ENCODE measurements around the gene KIF26A.

The KIF26A gene

GRCh38 chr14:104140213-104140462 is 1.8 kb downstream of the KIF26A start:
- no peaks in the 10 kb centered on the region for H3K9me3 ChIP-seq (ENCODE audit: control insufficient read depth, insufficient read depth, low read depth, low read length)
- no peak for TF ChIP-seq ZNF112 (tag by site-specific recombination; IDR thresholded peaks at IDR 0.05)
- ChIA-PET CTCF (no interaction called here), POLR2A (no interaction called here)
- peaks cover 0 to 16% of the 10 kb centered on the region in 2 experiments; a peak in 1 of 3 replicates for H3K36me3 ChIP-seq (ENCODE audit: control insufficient read depth in 2 of 2, insufficient read depth in 1 of 2, low read length in 2 of 2)
- H3K27ac ChIP-seq (ENCODE audit: extremely low read depth, low read depth, low read length), result no peak overlapping the region
- peaks cover 7% of the 10 kb centered on the region for H3K4me1 ChIP-seq (ENCODE audit: control insufficient read depth, insufficient read depth, low read length)
- no peak overlapping the region for H3K4me3 ChIP-seq (ENCODE audit: low read depth, low read length)

- Histone ChIP-seq H3K4me1 (ENCODE audit: control insufficient read depth, insufficient read depth, low read length) (peaks cover 7% of the 10 kb centered on the region), H3K9me3 (ENCODE audit: control insufficient read depth, insufficient read depth, low read depth, low read length) (no peaks in the 10 kb centered on the region), H3K36me3 (ENCODE audit: control insufficient read depth in 2 of 2, insufficient read depth in 1 of 2, low read length in 2 of 2) (peaks cover 0 to 16% of the 10 kb centered on the region in 2 experiments; a peak in 1 of 3 replicates), H3K4me3 (ENCODE audit: low read depth, low read length) (no peak overlapping the region), H3K27ac (ENCODE audit: extremely low read depth, low read depth, low read length) (no peak overlapping the region)
- ChIA-PET CTCF (no interaction called here), POLR2A (no interaction called here)
- TF ChIP-seq ZNF513 (tag by site-specific recombination; IDR thresholded peaks at IDR 0.05), result no peak
- no peak for TF ChIP-seq FEZF1 (tag by site-specific recombination; IDR thresholded peaks at IDR 0.05)
- TF ChIP-seq HOXC10 (CRISPR knock-in tag; IDR thresholded peaks at IDR 0.05), result no peak
- no peak for TF ChIP-seq ZNF138 (tag by site-specific recombination; IDR thresholded peaks at IDR 0.05; ENCODE audit: borderline replicate concordance)
- no peak for TF ChIP-seq INSM2 (tag by site-specific recombination; IDR thresholded peaks at IDR 0.05)
- TF ChIP-seq ZNF184 (tag by site-specific recombination; IDR thresholded peaks at IDR 0.05), result no peak
- TF ChIP-seq ZNF600 (tag by site-specific recombination; IDR thresholded peaks at IDR 0.05), result no peak
- no peak for TF ChIP-seq ZNF146 (tag by site-specific recombination; IDR thresholded peaks at IDR 0.05)
- TF ChIP-seq TSHZ1 (tag by site-specific recombination; IDR thresholded peaks at IDR 0.05; ENCODE audit: borderline replicate concordance), result no peak
- TF ChIP-seq RBAK (tag by site-specific recombination; IDR thresholded peaks at IDR 0.05), result no peak
- TF ChIP-seq ZNF426 (tag by site-specific recombination; IDR thresholded peaks at IDR 0.05), result no peak
- no peak for TF ChIP-seq SP2 (tag by site-specific recombination; IDR thresholded peaks at IDR 0.05)
- TF ChIP-seq GFI1B (tag by site-specific recombination; IDR thresholded peaks at IDR 0.05), result no peak
- no peak for TF ChIP-seq HIC1 (tag by site-specific recombination; IDR thresholded peaks at IDR 0.05)
- no peak for TF ChIP-seq ZNF157 (tag by site-specific recombination; IDR thresholded peaks at IDR 0.05)
- no peak for TF ChIP-seq ZNF423 (tag by site-specific recombination; IDR thresholded peaks at IDR 0.05)
- TF ChIP-seq ZNF341 (tag by site-specific recombination; IDR thresholded peaks at IDR 0.05; ENCODE audit: low read depth), result no peak
- no peak for TF ChIP-seq KLF10 (tag by site-specific recombination; IDR thresholded peaks at IDR 0.05)
- TF ChIP-seq ZIC2 (tag by site-specific recombination; IDR thresholded peaks at IDR 0.05), result no peak
- TF ChIP-seq ZBTB48 (tag by site-specific recombination; IDR thresholded peaks at IDR 0.05), result no peak
These were observed 2.3 kb downstream of the KIF26A start for GRCh38 chr14:104140463-104141331.

Data from HEK293 (cell line).